ENCODE results near the gene SNU13. TPM values are rescaled to one million over a fixed set of nuclear protein-coding genes. Genes with fewer than 3 reads are reported as not detected.
"Not testable (repeated sequence)": the region's sequence is repeated elsewhere in the genome, so short reads cannot be mapped to it uniquely, and the experiment has no call there.

SNU13 gene
- total RNA-seq, 1 experiment from 2014 or later, result 203 TPM

GRCh38 chr22:41664490-41664889 lies 24.2 kb downstream of the SNU13 start:
- Histone ChIP-seq H2BK120ac (ENCODE audit: low read depth, low read length, poor library complexity, severe bottlenecking) (no peak overlapping the region), H3K18ac (ENCODE audit: insufficient read length, low read depth, low read length) (no peak overlapping the region), H4K5ac (ENCODE audit: insufficient read length, low read depth, low read length) (no peak overlapping the region), H3K56ac (ENCODE audit: insufficient read length, low read depth, low read length) (no peak overlapping the region), H4K8ac (replicated peaks; ENCODE audit: insufficient read length, low read depth, low read length) (no peak overlapping the region), H2AK5ac (ENCODE audit: insufficient read length, low read length) (no peak overlapping the region), H3K79me2 (ENCODE audit: insufficient read depth, low read length) (no peaks in the 10 kb centered on the region), H2BK20ac (ENCODE audit: low read depth, low read length, poor library complexity, severe bottlenecking) (no peak overlapping the region), H3K23me2 (ENCODE audit: insufficient read length, low read depth, low read length, poor library complexity, severe bottlenecking) (no peaks in the 10 kb centered on the region), H3K9ac (ENCODE audit: extremely low read depth, insufficient read length, low read length) (no peak overlapping the region), H3K14ac (ENCODE audit: insufficient read depth, low read length) (no peak overlapping the region), H2BK12ac (ENCODE audit: insufficient read length, low read depth, low read length) (no peak overlapping the region), H3K9me3 (ENCODE audit: control insufficient read depth, low read depth, low read length) (no peaks in the 10 kb centered on the region), H3K79me1 (ENCODE audit: insufficient read depth, low read depth, low read length, poor library complexity, severe bottlenecking) (no peaks in the 10 kb centered on the region), H2BK5ac (ENCODE audit: insufficient read length, low read length) (no peak overlapping the region), H3K4me1 (ENCODE audit: insufficient read depth, low read length) (no peaks in the 10 kb centered on the region), H3K27me3 (ENCODE audit: insufficient read depth, low read length) (no peaks in the 10 kb centered on the region), H4K91ac (ENCODE audit: insufficient read length, low read depth, low read length) (no peak overlapping the region), H3K27ac (ENCODE audit: insufficient read length, low read depth, low read length) (no peak overlapping the region), H3K4me2 (ENCODE audit: insufficient read depth, insufficient read length, low read length) (no peak overlapping the region), H3K23ac (ENCODE audit: insufficient read length, low read depth, low read length) (no peak overlapping the region), H3K4ac (ENCODE audit: low read depth, low read length) (no peak overlapping the region), H4K20me1 (ENCODE audit: control insufficient read depth, insufficient read depth, insufficient read length) (no peaks in the 10 kb centered on the region), H2BK15ac (ENCODE audit: low read depth, low read length) (no peak overlapping the region), H3T11ph (ENCODE audit: low read length) (no peak overlapping the region), H2AFZ (ENCODE audit: low read length) (no peak overlapping the region)
- Mint-ChIP-seq H3K4me3 (no peak overlapping the region), H3K27me3 (ENCODE audit: low read depth) (no peaks in the 10 kb centered on the region), H3K27ac (peak overlapping the region in 1 of 3 experiments; percentile 42; a peak in 2 of 7 replicates), H3K36me3 (ENCODE audit: insufficient read depth in 1 of 3, low read depth in 3 of 3) (peaks cover 23 to 54% (median 41%) of the 10 kb centered on the region in 3 experiments), H3K9me3 (no peaks in the 10 kb centered on the region), H3K4me1 (peaks cover 10 to 11% of the 10 kb centered on the region in 2 experiments)
- no peak for TF ChIP-seq CTCF (conservative IDR thresholded peaks at IDR 0.05)
- DNase-seq, result no peak

- not testable (repeated sequence) for H3K23ac ChIP-seq (ENCODE audit: insufficient read length, low read depth, low read length); H3K56ac ChIP-seq (ENCODE audit: insufficient read length, low read depth, low read length); H3K14ac ChIP-seq (ENCODE audit: insufficient read depth, low read length); H4K5ac ChIP-seq (ENCODE audit: insufficient read length, low read depth, low read length); H3K9me3 Mint-ChIP-seq; H2BK5ac ChIP-seq (ENCODE audit: insufficient read length, low read length); H4K8ac ChIP-seq (replicated peaks; ENCODE audit: insufficient read length, low read depth, low read length); H3K23me2 ChIP-seq (ENCODE audit: insufficient read length, low read depth, low read length, poor library complexity, severe bottlenecking); H3K9ac ChIP-seq (ENCODE audit: extremely low read depth, insufficient read length, low read length); DNase-seq; H3K4me2 ChIP-seq (ENCODE audit: insufficient read depth, insufficient read length, low read length); H3K27me3 ChIP-seq (ENCODE audit: insufficient read depth, low read length); H3K9me3 ChIP-seq (ENCODE audit: control insufficient read depth, low read depth, low read length); H3K27ac ChIP-seq (ENCODE audit: insufficient read length, low read depth, low read length); H3K4ac ChIP-seq (ENCODE audit: low read depth, low read length); H3T11ph ChIP-seq (ENCODE audit: low read length); H4K20me1 ChIP-seq (ENCODE audit: control insufficient read depth, insufficient read depth, insufficient read length); H3K27me3 Mint-ChIP-seq (ENCODE audit: low read depth); H2AK5ac ChIP-seq (ENCODE audit: insufficient read length, low read length); H3K4me1 ChIP-seq (ENCODE audit: insufficient read depth, low read length); H3K18ac ChIP-seq (ENCODE audit: insufficient read length, low read depth, low read length); H2BK12ac ChIP-seq (ENCODE audit: insufficient read length, low read depth, low read length); H3K4me3 Mint-ChIP-seq; H2BK20ac ChIP-seq (ENCODE audit: low read depth, low read length, poor library complexity, severe bottlenecking); H2AFZ ChIP-seq (ENCODE audit: low read length); H3K4me1 Mint-ChIP-seq; H3K79me1 ChIP-seq (ENCODE audit: insufficient read depth, low read depth, low read length, poor library complexity, severe bottlenecking); H4K91ac ChIP-seq (ENCODE audit: insufficient read length, low read depth, low read length); H2BK15ac ChIP-seq (ENCODE audit: low read depth, low read length); H3K79me2 ChIP-seq (ENCODE audit: insufficient read depth, low read length); H2BK120ac ChIP-seq (ENCODE audit: low read depth, low read length, poor library complexity, severe bottlenecking)
- Mint-ChIP-seq H3K36me3 (ENCODE audit: insufficient read depth in 1 of 3, low read depth in 3 of 3) (peaks cover 27 to 63% (median 50%) of the 10 kb centered on the region in 3 experiments), H3K27ac (peak overlapping the region in 1 of 3 experiments; percentile 50; a peak in 1 of 7 replicates)
- WGBS (ENCODE audit: extremely low coverage, insufficient read length, low lambda C conversion rate), result no CpG with 5 or more reads among the region's 9 CpGs
Observed at GRCh38 chr22:41663594-41663993, 25.1 kb downstream of the SNU13 start.

Data from H9 (cell line).